ENCODE measurements around the gene ROBO4. TPM values are rescaled to one million over a fixed set of nuclear protein-coding genes. Genes with fewer than 3 reads are reported as not detected.

ROBO4 gene
- total and polyA plus RNA-seq, 9 of the 15 experiments (the other 6 are each of a cell fraction or from before 2014, with no cell fraction given) = not detected

DNA sequence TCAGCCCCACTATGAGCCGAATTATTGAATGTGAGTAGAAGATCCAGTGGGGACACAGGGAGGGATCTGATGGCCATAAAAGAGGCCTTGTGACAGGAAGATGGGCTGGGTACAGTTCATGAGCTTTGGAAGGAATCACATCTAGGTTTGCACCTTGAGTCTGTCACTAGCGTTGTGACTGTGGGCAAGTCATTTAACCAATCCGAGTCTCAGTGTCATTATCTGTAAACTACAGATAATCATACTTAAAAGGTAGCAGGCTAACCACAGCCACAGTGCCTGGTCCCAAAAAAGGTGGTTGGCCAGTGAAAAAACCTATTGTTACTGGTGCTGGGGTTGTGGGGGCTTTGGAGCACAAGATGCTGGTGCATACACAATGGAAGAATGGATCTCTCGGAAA is 25.2 kb upstream of the ROBO4 start (continued):
- TF ChIP-seq ZNF57 (CRISPR knock-in tag; IDR thresholded peaks at IDR 0.05) (no peak), RFX7 (CRISPR knock-in tag; IDR thresholded peaks at IDR 0.05) (no peak), NFYB (IDR thresholded peaks at IDR 0.05; ENCODE audit: extremely low read depth, insufficient read length) (no peak), MXI1 (IDR thresholded peaks at IDR 0.05; ENCODE audit: low read depth, low read length) (no peak), CHD7 (IDR thresholded peaks at IDR 0.05; ENCODE audit: low read depth, low read length) (no peak), FOXA1 (IDR thresholded peaks at IDR 0.05; ENCODE audit: borderline replicate concordance) (no peak), CBX3 (IDR thresholded peaks at IDR 0.05; ENCODE audit: borderline replicate concordance in 1 of 2, low read length in 2 of 2) (no peak), FOXJ3 (CRISPR knock-in tag; IDR thresholded peaks at IDR 0.05) (no peak)

Measured in K562 (cell line).